HepG2 (cell line): Measurements from ENCODE around the gene LIPC. TPM values are rescaled to one million over a fixed set of nuclear protein-coding genes. Genes with fewer than 3 reads are reported as not detected.

Experiments used
- ATAC-seq: fragments of 200-7000 bp; cut with Tn5 transposase; 3 replicates; pipeline ENCODE4 v1.9.1; 2020; ENCODE audit warnings: mild to moderate bottlenecking, moderate library complexity
- BruUV-seq: library from RNA; stranded (reverse); fragments of 400-500 nt; replicated peaks from 2 replicates; lab custom pipeline; 2021; lab: Mats Ljungman, UMichigan
- CTCF ChIA-PET: fragments of 300-600 bp; formaldehyde crosslinking; extraction: SDS; loops from one replicate; lab custom pipeline; 2021; ENCODE audit warnings: low total read pairs, inconsistent platforms, low intra/inter-chr PET ratio; lab: Yijun Ruan, JAX
- POLR2A ChIA-PET: fragments of 350-600 bp; sonication (Branson Sonifier 250); formaldehyde crosslinking; loops from one replicate; lab custom pipeline; 2020; ENCODE audit warnings: antibody characterized with exemption, inconsistent platforms; lab: Yijun Ruan, JAX
- DNase-seq: peaks from one replicate; pipeline ENCODE4 v3.0.0-alpha.2; 2015; ENCODE audit warnings: low spot score
- FAIRE-seq: peaks from 3 replicates; lab custom pipeline; 2011; peaks lifted over from hg19 to GRCh38; lab: Jason Lieb, UNC
- H2AFZ ChIP-seq: one replicate; pipeline ENCODE4 v1.6.1; 2011; ENCODE audit warnings: low read length, inconsistent platforms
- H3K27ac ChIP-seq: fragments of 300-600 bp; 3 replicates; pipeline ENCODE4 v1.8.0; 2011; ENCODE audit warnings: mixed run types, mild to moderate bottlenecking, mixed read lengths, low read length, inconsistent platforms; ENCODE audit not compliant: insufficient read depth; ENCODE audit errors: extremely low read length
- H3K27me3 ChIP-seq, 2 experiments: fragments of 200-600 bp in 1 of 2; 2 replicates in 1 of 2; 3 replicates in 1 of 2; pipeline versions ENCODE4 v1.6.0 to v1.8.0; 2011; ENCODE audit warnings: low read length in 2 of 2, mild to moderate bottlenecking in 2 of 2, moderate library complexity in 2 of 2, inconsistent platforms in 1 of 2; ENCODE audit not compliant: insufficient read depth in 2 of 2, control insufficient read depth in 1 of 2
- H3K36me3 ChIP-seq, 2 experiments: fragments of 200-600 bp in 1 of 2; replicated peaks in 1 of 2; 2 replicates in 1 of 2; 3 replicates in 1 of 2; pipeline versions ENCODE4 v1.5.1 to v1.8.0; 2011; ENCODE audit warnings: low read length in 2 of 2, inconsistent platforms in 1 of 2; ENCODE audit not compliant: insufficient read depth in 2 of 2, control insufficient read depth in 1 of 2
- H3K4me1 ChIP-seq: 2 replicates; pipeline ENCODE4 v1.5.1; 2012; ENCODE audit warnings: low read length, inconsistent platforms; ENCODE audit not compliant: insufficient read depth
- H3K4me2 ChIP-seq: 2 replicates; pipeline ENCODE4 v1.6.0; 2011; ENCODE audit warnings: low read depth, low read length, inconsistent platforms
- H3K4me3 ChIP-seq, 3 experiments: fragments of 200-600 bp in 1 of 3; sonication (generic), shearing (Covaris generic) in 1 of 3; replicated peaks in 1 of 3; 2 replicates each; pipeline ENCODE4 v1.5.1; 2011 to 2016; ENCODE audit warnings: low read length in 3 of 3, inconsistent platforms in 2 of 3, low read depth in 2 of 3, mild to moderate bottlenecking in 2 of 3, control low read depth in 1 of 3, mixed read lengths in 1 of 3; ENCODE audit not compliant: insufficient read depth in 1 of 3
- H3K79me2 ChIP-seq: one replicate; pipeline ENCODE4 v1.6.1; 2011; ENCODE audit warnings: low read length, inconsistent platforms; ENCODE audit not compliant: insufficient read depth
- H3K9ac ChIP-seq: 2 replicates; pipeline ENCODE4 v1.6.0; 2011; ENCODE audit warnings: mild to moderate bottlenecking, low read depth, low read length, inconsistent platforms; ENCODE audit not compliant: insufficient read depth
- H3K9me3 ChIP-seq: 2 replicates; pipeline ENCODE4 v1.5.1; 2012; ENCODE audit warnings: mild to moderate bottlenecking, low read length
- H4K20me1 ChIP-seq: 2 replicates; pipeline ENCODE4 v1.6.0; 2011; ENCODE audit warnings: inconsistent platforms, mild to moderate bottlenecking, low read length, moderate library complexity; ENCODE audit not compliant: insufficient read depth
- CERS6 ChIP-seq: sonication (generic); formaldehyde crosslinking; IDR thresholded peaks from 2 replicates; pipeline ENCODE4 v1.5.0; 2020; ENCODE audit warnings: missing genetic modification reagents
- DNMT1 ChIP-seq: sonication (generic); formaldehyde crosslinking; IDR thresholded peaks from 2 replicates; pipeline ENCODE4 v1.5.1; 2020; ENCODE audit warnings: mild to moderate bottlenecking, missing genetic modification reagents
- FOXK2 ChIP-seq: fragments of 450-650 bp; IDR thresholded peaks from 2 replicates; pipeline ENCODE4 v1.6.1; 2016
- MTF2 ChIP-seq: sonication (generic); formaldehyde crosslinking; IDR thresholded peaks from 2 replicates; pipeline ENCODE4 v1.5.0; 2020; ENCODE audit warnings: missing genetic modification reagents, borderline replicate concordance
- PAXIP1 ChIP-seq: sonication (generic); formaldehyde crosslinking; conservative IDR thresholded peaks from 2 replicates; pipeline ENCODE4 v1.4.0; 2020; ENCODE audit warnings: mild to moderate bottlenecking, missing genetic modification reagents, moderate library complexity
- POGZ ChIP-seq: sonication (generic); formaldehyde crosslinking; IDR thresholded peaks from 2 replicates; pipeline ENCODE4 v1.4.0; 2020; ENCODE audit warnings: mild to moderate bottlenecking, missing genetic modification reagents
- PRDM15 ChIP-seq: sonication (generic); formaldehyde crosslinking; IDR thresholded peaks from 2 replicates; pipeline ENCODE4 v1.4.0; 2020; ENCODE audit warnings: missing genetic modification reagents
- TBP ChIP-seq: sonication (generic); formaldehyde crosslinking; IDR thresholded peaks from 2 replicates; pipeline ENCODE4 v1.5.0; 2020; ENCODE audit warnings: missing genetic modification reagents
- TEAD2 ChIP-seq: sonication (generic); formaldehyde crosslinking; IDR thresholded peaks from 2 replicates; pipeline ENCODE4 v1.9.0; 2021; ENCODE audit warnings: missing genetic modification reagents
- ZNF280D ChIP-seq: sonication (generic); formaldehyde crosslinking; IDR thresholded peaks from 2 replicates; pipeline ENCODE4 v1.5.1; 2020; ENCODE audit warnings: mild to moderate bottlenecking, missing genetic modification reagents
- ZNF34 ChIP-seq: sonication (generic); formaldehyde crosslinking; IDR thresholded peaks from 2 replicates; pipeline ENCODE4 v1.4.0; 2020; ENCODE audit warnings: mild to moderate bottlenecking, missing genetic modification reagents, borderline replicate concordance
- ZNF572 ChIP-seq: sonication (generic); formaldehyde crosslinking; IDR thresholded peaks from 2 replicates; pipeline ENCODE4 v1.5.1; 2020; ENCODE audit warnings: mild to moderate bottlenecking, missing genetic modification reagents
- ZSCAN31 ChIP-seq: sonication (generic); formaldehyde crosslinking; IDR thresholded peaks from 2 replicates; pipeline ENCODE4 v1.5.0; 2020; ENCODE audit warnings: low read depth, mild to moderate bottlenecking, missing genetic modification reagents
- WGBS: methylation state at CpG from one replicate; pipeline ENCODE4 v1.1.6; 2017; ENCODE audit warnings: low lambda C conversion rate; 5-methylcytosine and 5-hydroxymethylcytosine counted together
- in situ Hi-C: cut with HindIII; loops from 2 replicates; pipeline ENCODE4 v1.10.0; 2017; ENCODE audit warnings: low pct_unique_long_range_greater_than_20kb; ENCODE audit not compliant: extremely low pct_ligation_motif_present
- intact Hi-C: fragments of 100-400 bp; cut with micrococcal nuclease; formaldehyde crosslinking; loops from one replicate; pipeline ENCODE4 v1.10.0; 2022; ENCODE audit not compliant: unreplicated experiment
- polyA plus RNA-seq, 8 experiments: library from polyadenylated mRNA; depleted of rRNA in 3 of 8; stranded (reverse) in 7 of 8; unstranded in 1 of 8; fragments of >200 nt; fragmentation: Illumina TruSeq in 4 of 8; extraction: Trizol in 4 of 8; gene quantifications; 2 replicates each; pipeline versions ENCODE4 v1.2.1 to v1.2.3, GENCODE V29; 2011 to 2016; ENCODE audit warnings: low read depth in 4 of 8, missing spikeins in 1 of 8, mixed read lengths in 1 of 8; ENCODE audit not compliant: insufficient read depth in 1 of 8
- total RNA-seq, 5 experiments: library from RNA; depleted of rRNA; stranded (reverse); fragments of >200 nt; fragmentation: Illumina TruSeq; extraction: Trizol; gene quantifications; 2 replicates each; pipeline ENCODE4 v1.2.3, GENCODE V29; 2016; ENCODE audit warnings: low read depth in 1 of 5

The LIPC gene
- total and polyA plus RNA-seq, 2 of the 13 experiments (the other 11 are each of a cell fraction or from before 2014, with no cell fraction given), result 26.0 to 38.0 TPM

- TF ChIP-seq PAXIP1 (CRISPR knock-in tag), result no peak
- no peak for TF ChIP-seq CERS6
- TF ChIP-seq ZNF280D (CRISPR knock-in tag), result no peak
These were observed 44.7 kb upstream of the LIPC start (continued) for GRCh38 chr15:58387130-58387529.

GRCh38 chr15:58388211-58388610 lies 43.6 kb upstream of the LIPC start:
- Histone ChIP-seq H4K20me1 (no peaks in the 10 kb centered on the region), H2AFZ (no peak overlapping the region), H3K27me3 (no peaks in the 10 kb centered on the region; a peak in 1 of 5 replicates), H3K4me3 (no peak overlapping the region), H3K79me2 (no peaks in the 10 kb centered on the region), H3K4me1 (peaks cover 19% of the 10 kb centered on the region), H3K36me3 (no peaks in the 10 kb centered on the region), H3K9ac (no peak overlapping the region), H3K9me3 (no peaks in the 10 kb centered on the region), H3K4me2 (no peak overlapping the region), H3K27ac (no peak overlapping the region)
- FAIRE-seq (no peak), ATAC-seq (no peak), DNase-seq (no peak)
- intact Hi-C loops, result no loop called here
- in situ Hi-C loops, result no loop called here
- TF ChIP-seq ZSCAN31 (no peak), DNMT1 (CRISPR knock-in tag) (no peak), TBP (CRISPR knock-in tag) (no peak), ZNF572 (CRISPR knock-in tag) (no peak), FOXK2 (no peak), ZNF34 (CRISPR knock-in tag) (no peak), PRDM15 (no peak), TEAD2 (no peak), MTF2 (CRISPR knock-in tag) (no peak), POGZ (no peak)
- CTCF ChIA-PET, result no interaction called here
- BruUV-seq, result no TSS peak
- POLR2A ChIA-PET, result no interaction called here
- 71% methylated on average over 7 of the region's 7 CpGs for WGBS
